GM12801 (cell line): ENCODE data around the gene TNFRSF19.

Experiments
- TF ChIP-seq, protein P1 (sequence below): IDR thresholded peaks from one replicate; pipeline ENCODE4 v1.5.1; 2011; ENCODE audit warnings: control low read depth; ENCODE audit not compliant: insufficient read length; ENCODE audit errors: extremely low read depth

TNFRSF19 gene

DNA sequence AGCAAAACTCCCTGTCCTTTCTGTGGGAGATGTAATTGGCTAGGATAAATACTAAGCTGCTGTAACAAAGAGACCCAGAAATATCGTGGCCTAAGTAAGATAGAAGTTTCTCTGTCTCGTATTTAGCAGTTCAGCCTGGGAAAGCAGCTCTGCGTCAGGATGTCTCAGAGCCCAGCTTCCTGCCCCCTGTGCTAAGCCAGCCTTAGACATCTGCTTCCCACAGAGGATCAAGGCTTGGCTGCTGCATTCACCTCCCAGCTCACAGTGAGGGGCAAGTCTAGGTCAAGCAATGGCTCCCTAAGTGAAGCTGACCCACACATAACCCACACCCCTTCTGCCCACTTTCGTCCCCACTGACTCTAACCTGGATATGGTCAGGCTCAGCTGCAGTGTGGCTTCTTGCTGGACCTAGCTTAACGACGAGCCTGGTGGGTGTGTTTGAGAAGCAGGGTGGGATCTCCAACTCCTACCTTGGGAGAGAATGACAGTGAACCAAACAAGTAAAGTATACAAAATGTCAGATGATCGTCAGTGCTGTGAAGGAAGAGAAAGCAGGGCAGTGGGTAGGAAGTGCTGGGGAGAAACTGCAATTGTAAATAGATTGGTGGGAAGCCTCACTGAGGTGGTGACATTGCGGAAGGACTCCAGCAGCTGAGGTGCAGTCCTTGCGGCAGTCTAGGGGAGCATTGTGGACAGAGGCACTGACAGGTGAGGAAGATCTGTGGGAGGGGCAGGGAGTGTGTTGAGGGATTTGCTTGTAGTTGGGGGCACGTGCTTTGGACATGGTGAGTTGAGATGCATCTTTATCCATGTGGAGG is 82.9 kb downstream of the TNFRSF19 start:
- TF ChIP-seq, protein P1, sequence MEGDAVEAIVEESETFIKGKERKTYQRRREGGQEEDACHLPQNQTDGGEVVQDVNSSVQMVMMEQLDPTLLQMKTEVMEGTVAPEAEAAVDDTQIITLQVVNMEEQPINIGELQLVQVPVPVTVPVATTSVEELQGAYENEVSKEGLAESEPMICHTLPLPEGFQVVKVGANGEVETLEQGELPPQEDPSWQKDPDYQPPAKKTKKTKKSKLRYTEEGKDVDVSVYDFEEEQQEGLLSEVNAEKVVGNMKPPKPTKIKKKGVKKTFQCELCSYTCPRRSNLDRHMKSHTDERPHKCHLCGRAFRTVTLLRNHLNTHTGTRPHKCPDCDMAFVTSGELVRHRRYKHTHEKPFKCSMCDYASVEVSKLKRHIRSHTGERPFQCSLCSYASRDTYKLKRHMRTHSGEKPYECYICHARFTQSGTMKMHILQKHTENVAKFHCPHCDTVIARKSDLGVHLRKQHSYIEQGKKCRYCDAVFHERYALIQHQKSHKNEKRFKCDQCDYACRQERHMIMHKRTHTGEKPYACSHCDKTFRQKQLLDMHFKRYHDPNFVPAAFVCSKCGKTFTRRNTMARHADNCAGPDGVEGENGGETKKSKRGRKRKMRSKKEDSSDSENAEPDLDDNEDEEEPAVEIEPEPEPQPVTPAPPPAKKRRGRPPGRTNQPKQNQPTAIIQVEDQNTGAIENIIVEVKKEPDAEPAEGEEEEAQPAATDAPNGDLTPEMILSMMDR = no peak

DNA sequence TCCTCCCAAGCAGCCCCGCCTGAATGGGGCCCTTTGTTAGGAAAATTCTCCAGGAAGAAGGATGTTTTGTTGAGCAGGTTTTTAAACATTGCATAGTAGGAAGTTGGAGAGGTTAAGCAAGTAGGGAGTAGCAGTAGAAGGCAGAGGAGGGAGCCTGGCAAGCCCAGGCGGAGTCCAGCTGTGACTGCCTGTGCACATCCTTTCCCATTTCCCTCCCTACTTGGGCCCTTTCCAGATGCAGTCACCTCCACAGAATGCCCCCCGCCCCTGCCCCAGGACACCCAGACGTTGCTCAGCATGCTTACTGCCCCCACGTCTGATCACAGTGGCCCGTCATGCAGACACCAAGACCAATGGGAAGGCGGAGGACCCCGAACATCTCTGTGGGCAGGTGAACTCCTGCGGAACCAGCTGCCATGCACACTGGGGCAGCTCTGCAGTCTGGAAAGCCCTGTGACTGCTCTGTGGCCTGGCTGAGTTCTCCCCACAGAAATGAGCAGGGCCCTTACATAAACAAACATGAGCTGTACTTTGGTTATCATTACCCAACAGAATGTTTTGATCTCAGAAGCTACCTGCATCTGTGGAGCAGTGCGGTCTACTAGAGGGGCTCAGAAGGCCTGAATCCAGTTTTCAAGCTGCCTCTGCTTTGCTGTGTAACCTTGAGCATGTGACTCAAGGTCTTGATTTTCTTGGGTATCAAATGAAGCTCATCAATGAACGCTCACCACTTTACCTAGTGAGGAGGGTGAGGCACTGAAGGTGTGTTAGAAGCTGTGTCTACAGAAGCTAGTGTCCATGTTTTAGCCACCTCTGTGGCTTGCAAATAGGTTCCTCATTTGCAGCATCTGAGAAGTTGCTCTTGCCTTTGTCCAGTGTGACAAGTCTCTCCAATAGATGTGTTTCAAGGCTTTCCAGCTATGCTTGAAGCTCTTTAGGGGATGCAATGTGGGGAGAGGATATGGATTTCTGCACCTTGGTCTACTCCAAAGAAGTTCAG is 84.2 kb downstream of the TNFRSF19 start:
- TF ChIP-seq, protein P1 = no peak

DNA sequence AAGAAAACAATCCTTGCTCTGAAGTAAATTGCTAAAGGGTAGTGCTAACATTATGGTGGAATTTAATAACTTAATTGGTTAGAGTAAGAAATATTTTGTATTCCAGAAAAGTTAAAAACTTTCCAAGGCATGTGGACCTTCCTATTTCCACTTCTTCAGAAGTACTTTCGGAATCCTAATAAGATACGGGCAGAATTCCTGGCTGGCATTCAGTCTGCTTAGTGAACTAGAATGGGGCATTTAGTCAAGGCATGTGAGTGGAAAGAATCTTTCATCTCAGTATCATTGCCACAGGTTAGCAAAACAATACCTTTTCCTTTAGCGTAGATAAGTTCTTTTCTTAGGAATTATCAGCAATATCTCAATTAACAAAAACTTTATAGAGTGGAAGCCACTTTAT is 85.1 kb downstream of the TNFRSF19 start:
- TF ChIP-seq, protein P1 = no peak

DNA sequence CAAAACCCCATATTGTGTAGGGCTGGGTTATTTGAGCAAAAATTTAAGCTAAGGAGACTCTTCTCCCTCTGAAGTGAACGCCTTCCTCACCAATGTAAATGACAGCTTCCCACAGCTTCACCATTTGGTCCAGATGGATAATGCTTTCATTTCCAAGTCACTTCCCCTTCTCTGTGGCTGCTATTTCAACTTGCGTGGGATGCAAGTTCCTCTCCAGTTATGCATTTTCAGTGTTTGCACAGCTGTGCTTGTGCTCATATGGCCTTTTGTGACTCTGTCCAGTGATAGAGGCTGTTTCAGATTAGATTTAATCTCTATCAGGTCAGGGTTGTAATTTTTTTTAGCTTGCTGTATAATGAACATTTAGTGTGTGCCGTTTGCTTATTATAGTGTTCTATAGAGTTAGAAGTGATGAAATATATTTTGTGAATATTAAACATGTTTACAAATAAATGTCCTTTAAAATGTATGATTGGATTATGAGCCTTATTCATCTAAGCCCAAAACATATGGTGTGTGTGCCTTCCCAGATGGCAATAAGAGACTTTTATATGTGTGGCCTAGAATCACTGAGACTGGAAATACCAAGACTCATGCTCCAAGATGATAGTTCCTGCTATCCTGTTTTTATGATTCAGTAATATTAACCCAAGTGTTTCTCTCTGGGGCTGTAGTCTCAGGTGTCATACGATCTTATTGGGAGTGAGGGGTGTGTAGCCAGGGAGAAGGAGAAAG is 86.6 kb downstream of the TNFRSF19 start:
- TF ChIP-seq, protein P1 = no peak

DNA sequence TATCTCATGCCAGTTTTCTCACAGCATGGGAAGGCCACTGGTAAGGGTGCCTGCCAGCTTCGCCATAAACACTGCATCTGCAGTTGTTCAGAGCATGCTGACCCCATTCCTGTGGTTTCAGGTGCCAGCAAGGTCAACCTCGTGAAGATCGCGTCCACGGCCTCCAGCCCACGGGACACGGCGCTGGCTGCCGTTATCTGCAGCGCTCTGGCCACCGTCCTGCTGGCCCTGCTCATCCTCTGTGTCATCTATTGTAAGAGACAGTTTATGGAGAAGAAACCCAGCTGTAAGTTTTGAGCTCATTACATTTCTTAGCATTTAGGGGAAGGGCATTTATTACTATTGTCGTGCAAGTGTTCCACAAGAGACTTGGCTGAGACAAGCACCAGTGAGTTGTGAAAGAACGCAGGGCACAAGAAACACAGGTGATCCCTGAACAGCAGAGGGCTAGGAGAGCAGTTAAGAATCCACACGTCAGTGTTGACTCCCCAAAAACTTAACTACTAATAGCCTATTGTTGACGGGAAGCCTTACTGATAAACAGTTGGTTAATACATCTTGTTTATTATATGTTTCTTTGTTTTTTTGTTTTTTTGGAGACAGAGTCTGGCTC is 88.8 kb downstream of the TNFRSF19 start:
- TF ChIP-seq, protein P1 = no peak

DNA sequence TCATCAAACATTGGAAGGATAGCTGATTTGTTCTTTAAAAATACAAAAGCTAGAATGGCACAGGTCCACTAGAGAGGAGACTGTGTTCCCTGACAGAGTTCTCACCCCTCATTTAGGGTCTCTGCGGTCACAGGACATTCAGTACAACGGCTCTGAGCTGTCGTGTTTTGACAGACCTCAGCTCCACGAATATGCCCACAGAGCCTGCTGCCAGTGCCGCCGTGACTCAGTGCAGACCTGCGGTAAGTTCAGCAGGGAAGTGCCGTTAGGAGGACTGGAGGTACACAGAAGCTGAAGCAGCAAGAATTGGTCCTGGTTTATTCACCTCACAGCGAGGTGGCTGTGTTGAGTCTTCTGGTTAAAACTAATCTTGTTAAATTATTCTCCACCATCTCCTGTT is 90.0 kb downstream of the TNFRSF19 start:
- TF ChIP-seq, protein P1 = no peak
